ENCODE measurements around the gene ARSA.

ARSA gene

DNA sequence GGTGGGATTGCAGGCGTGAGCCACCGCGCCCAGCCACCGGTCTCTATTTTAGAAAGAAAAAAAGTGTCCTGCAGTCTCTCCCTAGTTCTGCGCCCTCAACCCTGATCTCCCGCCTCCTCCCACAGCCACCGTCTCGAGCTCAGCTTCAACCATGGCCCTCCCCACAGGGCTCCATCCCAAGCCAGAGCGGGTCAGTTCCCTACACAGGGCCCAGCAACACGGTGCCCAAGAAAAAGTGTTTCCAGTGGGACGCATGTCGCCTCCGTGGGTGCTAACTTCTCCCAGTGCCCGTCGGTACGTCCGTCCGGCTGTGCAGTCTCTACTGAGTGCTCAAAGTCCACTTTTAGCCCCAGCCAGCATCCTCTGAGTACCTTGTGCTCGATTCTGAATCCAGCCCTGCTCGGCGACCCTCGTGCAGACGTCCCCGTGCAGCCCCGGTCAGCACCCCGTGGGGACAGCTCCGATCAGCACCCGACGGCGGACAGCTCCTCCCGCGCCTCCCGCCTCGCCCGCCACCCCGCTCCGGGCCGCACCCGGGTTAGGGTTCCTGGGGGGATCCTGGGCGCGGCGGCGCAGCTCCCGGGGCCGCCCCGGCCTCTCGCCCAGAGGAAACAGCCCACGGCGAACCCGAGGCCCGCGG is 28.0 kb downstream of the ARSA start (continued):
- TF ChIP-seq, protein P1, sequence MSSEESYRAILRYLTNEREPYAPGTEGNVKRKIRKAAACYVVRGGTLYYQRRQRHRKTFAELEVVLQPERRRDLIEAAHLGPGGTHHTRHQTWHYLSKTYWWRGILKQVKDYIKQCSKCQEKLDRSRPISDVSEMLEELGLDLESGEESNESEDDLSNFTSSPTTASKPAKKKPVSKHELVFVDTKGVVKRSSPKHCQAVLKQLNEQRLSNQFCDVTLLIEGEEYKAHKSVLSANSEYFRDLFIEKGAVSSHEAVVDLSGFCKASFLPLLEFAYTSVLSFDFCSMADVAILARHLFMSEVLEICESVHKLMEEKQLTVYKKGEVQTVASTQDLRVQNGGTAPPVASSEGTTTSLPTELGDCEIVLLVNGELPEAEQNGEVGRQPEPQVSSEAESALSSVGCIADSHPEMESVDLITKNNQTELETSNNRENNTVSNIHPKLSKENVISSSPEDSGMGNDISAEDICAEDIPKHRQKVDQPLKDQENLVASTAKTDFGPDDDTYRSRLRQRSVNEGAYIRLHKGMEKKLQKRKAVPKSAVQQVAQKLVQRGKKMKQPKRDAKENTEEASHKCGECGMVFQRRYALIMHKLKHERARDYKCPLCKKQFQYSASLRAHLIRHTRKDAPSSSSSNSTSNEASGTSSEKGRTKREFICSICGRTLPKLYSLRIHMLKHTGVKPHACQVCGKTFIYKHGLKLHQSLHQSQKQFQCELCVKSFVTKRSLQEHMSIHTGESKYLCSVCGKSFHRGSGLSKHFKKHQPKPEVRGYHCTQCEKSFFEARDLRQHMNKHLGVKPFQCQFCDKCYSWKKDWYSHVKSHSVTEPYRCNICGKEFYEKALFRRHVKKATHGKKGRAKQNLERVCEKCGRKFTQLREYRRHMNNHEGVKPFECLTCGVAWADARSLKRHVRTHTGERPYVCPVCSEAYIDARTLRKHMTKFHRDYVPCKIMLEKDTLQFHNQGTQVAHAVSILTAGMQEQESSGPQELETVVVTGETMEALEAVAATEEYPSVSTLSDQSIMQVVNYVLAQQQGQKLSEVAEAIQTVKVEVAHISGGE (tag by site-specific recombination; conservative IDR thresholded peaks at IDR 0.05; ENCODE audit: low read depth) = no peak
- TF ChIP-seq ZNF416 (tag by site-specific recombination; IDR thresholded peaks at IDR 0.05) = no peak
- TF ChIP-seq, protein P2, sequence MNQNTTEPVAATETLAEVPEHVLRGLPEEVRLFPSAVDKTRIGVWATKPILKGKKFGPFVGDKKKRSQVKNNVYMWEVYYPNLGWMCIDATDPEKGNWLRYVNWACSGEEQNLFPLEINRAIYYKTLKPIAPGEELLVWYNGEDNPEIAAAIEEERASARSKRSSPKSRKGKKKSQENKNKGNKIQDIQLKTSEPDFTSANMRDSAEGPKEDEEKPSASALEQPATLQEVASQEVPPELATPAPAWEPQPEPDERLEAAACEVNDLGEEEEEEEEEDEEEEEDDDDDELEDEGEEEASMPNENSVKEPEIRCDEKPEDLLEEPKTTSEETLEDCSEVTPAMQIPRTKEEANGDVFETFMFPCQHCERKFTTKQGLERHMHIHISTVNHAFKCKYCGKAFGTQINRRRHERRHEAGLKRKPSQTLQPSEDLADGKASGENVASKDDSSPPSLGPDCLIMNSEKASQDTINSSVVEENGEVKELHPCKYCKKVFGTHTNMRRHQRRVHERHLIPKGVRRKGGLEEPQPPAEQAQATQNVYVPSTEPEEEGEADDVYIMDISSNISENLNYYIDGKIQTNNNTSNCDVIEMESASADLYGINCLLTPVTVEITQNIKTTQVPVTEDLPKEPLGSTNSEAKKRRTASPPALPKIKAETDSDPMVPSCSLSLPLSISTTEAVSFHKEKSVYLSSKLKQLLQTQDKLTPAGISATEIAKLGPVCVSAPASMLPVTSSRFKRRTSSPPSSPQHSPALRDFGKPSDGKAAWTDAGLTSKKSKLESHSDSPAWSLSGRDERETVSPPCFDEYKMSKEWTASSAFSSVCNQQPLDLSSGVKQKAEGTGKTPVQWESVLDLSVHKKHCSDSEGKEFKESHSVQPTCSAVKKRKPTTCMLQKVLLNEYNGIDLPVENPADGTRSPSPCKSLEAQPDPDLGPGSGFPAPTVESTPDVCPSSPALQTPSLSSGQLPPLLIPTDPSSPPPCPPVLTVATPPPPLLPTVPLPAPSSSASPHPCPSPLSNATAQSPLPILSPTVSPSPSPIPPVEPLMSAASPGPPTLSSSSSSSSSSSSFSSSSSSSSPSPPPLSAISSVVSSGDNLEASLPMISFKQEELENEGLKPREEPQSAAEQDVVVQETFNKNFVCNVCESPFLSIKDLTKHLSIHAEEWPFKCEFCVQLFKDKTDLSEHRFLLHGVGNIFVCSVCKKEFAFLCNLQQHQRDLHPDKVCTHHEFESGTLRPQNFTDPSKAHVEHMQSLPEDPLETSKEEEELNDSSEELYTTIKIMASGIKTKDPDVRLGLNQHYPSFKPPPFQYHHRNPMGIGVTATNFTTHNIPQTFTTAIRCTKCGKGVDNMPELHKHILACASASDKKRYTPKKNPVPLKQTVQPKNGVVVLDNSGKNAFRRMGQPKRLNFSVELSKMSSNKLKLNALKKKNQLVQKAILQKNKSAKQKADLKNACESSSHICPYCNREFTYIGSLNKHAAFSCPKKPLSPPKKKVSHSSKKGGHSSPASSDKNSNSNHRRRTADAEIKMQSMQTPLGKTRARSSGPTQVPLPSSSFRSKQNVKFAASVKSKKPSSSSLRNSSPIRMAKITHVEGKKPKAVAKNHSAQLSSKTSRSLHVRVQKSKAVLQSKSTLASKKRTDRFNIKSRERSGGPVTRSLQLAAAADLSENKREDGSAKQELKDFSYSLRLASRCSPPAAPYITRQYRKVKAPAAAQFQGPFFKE (tag by site-specific recombination; IDR thresholded peaks at IDR 0.05; ENCODE audit: borderline replicate concordance) = no peak
- TF ChIP-seq, protein P3, sequence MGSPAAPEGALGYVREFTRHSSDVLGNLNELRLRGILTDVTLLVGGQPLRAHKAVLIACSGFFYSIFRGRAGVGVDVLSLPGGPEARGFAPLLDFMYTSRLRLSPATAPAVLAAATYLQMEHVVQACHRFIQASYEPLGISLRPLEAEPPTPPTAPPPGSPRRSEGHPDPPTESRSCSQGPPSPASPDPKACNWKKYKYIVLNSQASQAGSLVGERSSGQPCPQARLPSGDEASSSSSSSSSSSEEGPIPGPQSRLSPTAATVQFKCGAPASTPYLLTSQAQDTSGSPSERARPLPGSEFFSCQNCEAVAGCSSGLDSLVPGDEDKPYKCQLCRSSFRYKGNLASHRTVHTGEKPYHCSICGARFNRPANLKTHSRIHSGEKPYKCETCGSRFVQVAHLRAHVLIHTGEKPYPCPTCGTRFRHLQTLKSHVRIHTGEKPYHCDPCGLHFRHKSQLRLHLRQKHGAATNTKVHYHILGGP (tag by site-specific recombination; IDR thresholded peaks at IDR 0.05) = no peak
- TF ChIP-seq, protein P4, sequence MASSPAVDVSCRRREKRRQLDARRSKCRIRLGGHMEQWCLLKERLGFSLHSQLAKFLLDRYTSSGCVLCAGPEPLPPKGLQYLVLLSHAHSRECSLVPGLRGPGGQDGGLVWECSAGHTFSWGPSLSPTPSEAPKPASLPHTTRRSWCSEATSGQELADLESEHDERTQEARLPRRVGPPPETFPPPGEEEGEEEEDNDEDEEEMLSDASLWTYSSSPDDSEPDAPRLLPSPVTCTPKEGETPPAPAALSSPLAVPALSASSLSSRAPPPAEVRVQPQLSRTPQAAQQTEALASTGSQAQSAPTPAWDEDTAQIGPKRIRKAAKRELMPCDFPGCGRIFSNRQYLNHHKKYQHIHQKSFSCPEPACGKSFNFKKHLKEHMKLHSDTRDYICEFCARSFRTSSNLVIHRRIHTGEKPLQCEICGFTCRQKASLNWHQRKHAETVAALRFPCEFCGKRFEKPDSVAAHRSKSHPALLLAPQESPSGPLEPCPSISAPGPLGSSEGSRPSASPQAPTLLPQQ (tag by site-specific recombination; IDR thresholded peaks at IDR 0.05) = no peak
- TF ChIP-seq ZNF544 (tag by site-specific recombination; IDR thresholded peaks at IDR 0.05) = no peak
- 0 out of 2 replicates have a peak, but pooled peaks have one; percentile 11 for TF ChIP-seq IKZF3 (tag by site-specific recombination; IDR thresholded peaks at IDR 0.05)
- TF ChIP-seq ZSCAN30 (tag by site-specific recombination; IDR thresholded peaks at IDR 0.05) = no peak
- no peak for TF ChIP-seq ZNF202 (tag by site-specific recombination; IDR thresholded peaks at IDR 0.05; ENCODE audit: borderline replicate concordance)
- no peak for TF ChIP-seq ZNF623 (tag by site-specific recombination; IDR thresholded peaks at IDR 0.05)
- no peak for TF ChIP-seq ZNF521 (tag by site-specific recombination; IDR thresholded peaks at IDR 0.05)
- no peak for TF ChIP-seq SP2 (tag by site-specific recombination; IDR thresholded peaks at IDR 0.05)
- no peak for TF ChIP-seq ZNF548 (tag by site-specific recombination; IDR thresholded peaks at IDR 0.05)
- TF ChIP-seq ZNF311 (tag by site-specific recombination; IDR thresholded peaks at IDR 0.05; ENCODE audit: borderline replicate concordance) = no peak
- peak; percentile 69 for TF ChIP-seq ZNF600 (tag by site-specific recombination; IDR thresholded peaks at IDR 0.05)
- peak; percentile 80 for TF ChIP-seq HOXD13 (CRISPR knock-in tag; IDR thresholded peaks at IDR 0.05; ENCODE audit: borderline replicate concordance)
- TF ChIP-seq, protein P5, sequence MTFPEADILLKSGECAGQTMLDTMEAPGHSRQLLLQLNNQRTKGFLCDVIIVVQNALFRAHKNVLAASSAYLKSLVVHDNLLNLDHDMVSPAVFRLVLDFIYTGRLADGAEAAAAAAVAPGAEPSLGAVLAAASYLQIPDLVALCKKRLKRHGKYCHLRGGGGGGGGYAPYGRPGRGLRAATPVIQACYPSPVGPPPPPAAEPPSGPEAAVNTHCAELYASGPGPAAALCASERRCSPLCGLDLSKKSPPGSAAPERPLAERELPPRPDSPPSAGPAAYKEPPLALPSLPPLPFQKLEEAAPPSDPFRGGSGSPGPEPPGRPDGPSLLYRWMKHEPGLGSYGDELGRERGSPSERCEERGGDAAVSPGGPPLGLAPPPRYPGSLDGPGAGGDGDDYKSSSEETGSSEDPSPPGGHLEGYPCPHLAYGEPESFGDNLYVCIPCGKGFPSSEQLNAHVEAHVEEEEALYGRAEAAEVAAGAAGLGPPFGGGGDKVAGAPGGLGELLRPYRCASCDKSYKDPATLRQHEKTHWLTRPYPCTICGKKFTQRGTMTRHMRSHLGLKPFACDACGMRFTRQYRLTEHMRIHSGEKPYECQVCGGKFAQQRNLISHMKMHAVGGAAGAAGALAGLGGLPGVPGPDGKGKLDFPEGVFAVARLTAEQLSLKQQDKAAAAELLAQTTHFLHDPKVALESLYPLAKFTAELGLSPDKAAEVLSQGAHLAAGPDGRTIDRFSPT (tag by site-specific recombination; IDR thresholded peaks at IDR 0.05) = 0 out of 2 replicates have a peak, but pooled peaks have one; percentile 35
- TF ChIP-seq ZNF157 (tag by site-specific recombination; IDR thresholded peaks at IDR 0.05) = no peak
- TF ChIP-seq YY2 (tag by site-specific recombination; IDR thresholded peaks at IDR 0.05) = no peak
- peak; percentile 79 for TF ChIP-seq ZBTB8A (tag by site-specific recombination; IDR thresholded peaks at IDR 0.05)
- TF ChIP-seq ZFP3 (tag by site-specific recombination; IDR thresholded peaks at IDR 0.05; ENCODE audit: low read depth) = no peak
- TF ChIP-seq SP7 (tag by site-specific recombination; IDR thresholded peaks at IDR 0.05) = no peak
- no peak for TF ChIP-seq ZNF350 (tag by site-specific recombination; IDR thresholded peaks at IDR 0.05)
- 0 out of 2 replicates have a peak, but pooled peaks have one; percentile 18 for TF ChIP-seq ZBTB48 (tag by site-specific recombination; IDR thresholded peaks at IDR 0.05)
- TF ChIP-seq ZNF561 (tag by site-specific recombination; IDR thresholded peaks at IDR 0.05; ENCODE audit: borderline replicate concordance) = no peak
- no peak for TF ChIP-seq ZNF707 (tag by site-specific recombination; IDR thresholded peaks at IDR 0.05)
- no peak for TF ChIP-seq ZNF366 (tag by site-specific recombination; conservative IDR thresholded peaks at IDR 0.05)
